ENCODE measurements around the gene FAM210B.
"Not testable (repeated sequence)": the region's sequence is repeated elsewhere in the genome, so short reads cannot be mapped to it uniquely, and the experiment has no call there.

FAM210B gene, protein sequence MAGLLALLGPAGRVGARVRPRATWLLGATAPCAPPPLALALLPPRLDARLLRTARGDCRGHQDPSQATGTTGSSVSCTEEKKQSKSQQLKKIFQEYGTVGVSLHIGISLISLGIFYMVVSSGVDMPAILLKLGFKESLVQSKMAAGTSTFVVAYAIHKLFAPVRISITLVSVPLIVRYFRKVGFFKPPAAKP

DNA sequence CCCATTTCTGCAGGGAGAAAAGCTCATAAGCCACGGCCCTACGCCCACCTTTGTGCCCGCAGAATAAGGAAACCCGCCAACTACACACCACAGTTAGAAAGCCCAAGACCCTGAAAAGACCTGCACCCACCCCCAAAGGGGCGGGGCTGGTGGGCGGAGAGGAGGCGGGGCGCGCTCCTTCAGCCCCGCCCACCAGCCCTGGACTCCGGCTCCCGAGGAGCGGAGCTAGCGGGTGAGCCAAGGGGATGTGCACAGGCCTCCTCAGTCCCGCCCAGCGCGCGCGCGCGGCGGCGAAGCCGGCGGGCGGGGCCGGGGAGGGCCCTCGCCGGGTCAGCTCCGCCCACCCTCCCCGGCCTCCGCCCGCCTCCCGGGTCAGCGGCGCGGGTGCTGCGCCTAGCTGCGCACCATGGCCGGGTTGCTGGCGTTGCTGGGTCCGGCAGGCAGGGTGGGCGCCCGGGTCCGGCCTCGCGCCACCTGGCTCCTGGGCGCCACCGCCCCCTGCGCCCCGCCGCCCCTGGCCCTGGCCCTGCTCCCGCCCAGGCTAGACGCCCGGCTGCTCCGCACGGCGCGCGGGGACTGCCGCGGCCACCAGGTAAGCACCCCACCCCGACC is at the start of gene FAM210B:
Gene FAM210B (plus strand): TSS at position 375 of the 612 bp plus-strand sequence. CDS start 32 bp downstream, at position 407.
- peak; percentile 96 for DNase-seq

DNA sequence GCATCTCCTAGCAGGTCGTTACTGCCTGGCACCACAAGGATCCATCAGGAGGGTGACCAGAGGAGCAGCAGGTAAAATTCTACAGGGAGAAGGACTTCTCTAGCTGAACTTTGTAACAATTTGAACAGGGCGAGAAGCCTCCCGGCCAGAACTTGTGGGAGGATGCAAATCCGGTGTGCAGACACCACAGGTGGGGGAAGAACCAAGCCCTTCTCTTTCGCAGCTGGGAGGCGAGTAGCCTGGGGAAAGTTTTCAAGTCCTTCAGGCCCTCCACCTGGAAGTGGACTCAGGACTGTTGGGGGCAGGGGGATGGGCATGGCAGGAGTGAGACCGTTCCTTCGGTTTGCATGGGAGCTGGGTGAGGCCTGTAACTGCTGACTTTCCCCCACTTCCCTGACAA is 42.7 kb upstream of the FAM210B start:
- DNase-seq = no peak

DNA sequence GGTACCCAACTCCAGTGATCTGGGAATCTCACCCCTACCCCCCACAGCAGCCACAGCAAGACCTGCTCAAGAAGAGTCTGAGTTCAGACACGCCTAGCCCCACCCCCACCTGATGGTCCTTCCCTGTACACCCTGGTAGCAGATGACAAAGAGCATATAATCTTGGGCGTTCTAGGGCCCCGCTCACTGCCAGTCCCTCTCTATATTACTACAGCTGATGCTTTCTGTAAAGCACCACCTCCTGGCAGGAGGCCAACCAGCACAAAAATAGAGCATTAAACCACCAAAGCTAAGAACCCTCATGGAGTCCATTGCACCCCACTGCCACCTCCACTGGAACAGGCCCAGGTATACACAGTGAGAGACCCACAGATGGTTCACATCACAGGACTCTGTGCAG is 42.3 kb upstream of the FAM210B start:
- no peak for DNase-seq

DNA sequence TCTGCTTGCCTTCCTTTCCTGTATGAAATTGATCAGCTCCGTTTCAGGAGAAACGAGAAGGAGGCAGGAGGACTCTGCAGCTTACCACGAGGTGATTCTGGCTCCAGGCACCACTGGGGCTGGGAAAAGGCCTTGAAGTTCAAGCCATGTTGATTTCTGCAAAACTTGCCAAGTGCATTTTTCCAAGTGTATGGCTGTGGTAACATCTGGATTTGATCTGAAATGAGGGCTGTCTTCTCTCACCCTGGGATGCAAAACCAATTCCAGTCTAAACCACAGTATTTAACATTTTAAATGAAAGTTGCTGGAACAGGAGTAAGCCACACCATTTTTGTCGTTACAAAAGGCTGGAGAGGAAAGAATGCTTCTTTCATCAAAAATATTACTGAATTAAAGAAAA is 36.1 kb upstream of the FAM210B start:
- DNase-seq = no peak

DNA sequence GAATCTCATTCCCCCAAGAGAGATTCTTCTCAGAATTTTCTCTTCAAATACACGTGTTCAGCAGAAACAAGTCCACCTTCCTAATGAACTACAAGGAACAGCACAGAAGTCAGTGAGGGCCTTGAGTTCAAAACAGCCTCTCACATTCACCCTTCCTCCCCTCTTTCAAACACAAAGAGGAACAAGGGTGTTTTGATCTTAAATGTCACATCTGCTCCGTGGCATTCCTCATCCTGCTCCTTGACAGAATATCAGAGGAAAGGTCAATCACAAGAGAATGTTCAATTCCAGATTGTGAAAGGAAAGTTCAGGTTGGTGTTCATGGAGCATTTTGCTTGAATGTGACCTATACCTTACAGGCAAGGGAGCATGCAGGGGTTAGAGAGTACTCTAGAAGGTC is 35.6 kb upstream of the FAM210B start:
- DNase-seq = no peak

DNA sequence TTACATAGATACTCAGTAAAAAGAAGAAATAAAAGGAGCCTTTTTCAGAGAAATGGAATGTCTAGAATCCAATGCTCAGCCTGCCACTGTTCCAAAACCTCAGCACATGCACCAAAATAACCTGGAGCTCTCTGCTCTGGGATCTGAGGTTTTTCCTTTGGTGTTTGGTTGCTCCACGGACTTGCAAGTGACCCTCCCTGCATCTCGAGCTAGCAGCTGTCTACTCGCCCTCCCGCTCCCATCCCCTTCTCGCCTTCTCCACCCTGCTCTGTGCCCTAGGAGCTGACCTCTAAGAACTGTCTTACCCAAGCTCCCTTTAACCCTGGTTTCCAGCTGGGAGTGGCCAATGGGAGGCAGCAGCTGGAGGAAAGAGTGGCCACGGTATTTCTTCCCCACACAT is 35.1 kb upstream of the FAM210B start:
- DNase-seq = no peak

DNA sequence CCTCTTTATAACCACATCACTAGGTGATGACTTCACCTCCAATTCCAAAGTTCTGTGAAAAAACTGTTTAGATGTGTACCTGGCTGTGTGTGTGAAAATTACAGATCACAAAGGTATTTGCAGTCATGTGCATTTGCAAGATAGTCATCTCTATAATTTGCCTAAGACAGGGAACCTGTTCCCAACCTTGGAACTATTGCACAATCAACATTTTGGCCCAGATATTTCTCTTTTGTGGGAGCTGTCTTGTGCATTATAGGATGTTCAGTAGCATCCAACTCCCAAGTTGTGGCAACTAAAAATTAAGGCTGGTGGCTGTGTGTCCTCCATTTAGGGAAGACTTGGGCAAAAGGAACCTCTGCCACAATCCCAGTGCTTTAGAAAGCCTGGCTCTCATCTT is 34.0 kb upstream of the FAM210B start:
- DNase-seq = no peak

DNA sequence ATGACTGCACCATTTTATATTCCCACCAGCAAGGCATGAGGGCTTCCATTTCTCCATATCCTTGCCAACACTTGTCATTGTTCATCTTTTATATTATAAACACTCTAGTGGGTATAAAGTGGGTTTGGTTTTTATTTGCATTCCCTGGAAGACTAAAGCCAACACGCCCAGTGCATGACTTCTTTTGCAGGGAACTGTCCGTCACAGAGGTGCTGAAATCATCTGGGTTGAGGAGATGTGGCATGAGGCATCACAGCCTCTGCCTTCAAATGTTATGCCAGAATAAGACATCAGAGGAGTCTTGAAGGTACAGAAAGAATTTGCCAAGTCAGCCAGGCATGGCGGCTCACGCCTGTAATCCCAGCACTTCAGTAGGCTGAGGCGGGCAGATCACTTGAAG is 29.9 kb upstream of the FAM210B start:
- DNase-seq = peak; percentile 65

DNA sequence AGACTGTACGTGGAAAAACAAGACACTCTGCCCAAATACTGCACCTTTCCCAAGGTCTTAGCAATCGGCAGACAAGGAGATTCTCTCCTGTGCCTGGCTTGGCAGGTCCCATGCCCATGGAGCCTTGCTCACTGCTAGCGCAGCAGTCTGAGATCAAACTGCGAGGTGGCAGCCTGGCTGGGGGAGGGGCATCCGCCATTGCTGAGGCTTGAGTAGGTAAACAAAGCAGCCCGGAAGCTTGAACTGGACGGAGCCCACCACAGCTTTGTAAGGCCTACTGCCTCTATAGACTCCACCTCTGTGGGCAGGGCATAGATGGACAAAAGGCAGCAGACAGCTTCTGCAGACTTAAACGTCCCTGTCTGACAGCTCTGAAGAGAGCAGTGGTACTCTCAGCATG is 22.1 kb upstream of the FAM210B start:
- not testable (repeated sequence) for DNase-seq

DNA sequence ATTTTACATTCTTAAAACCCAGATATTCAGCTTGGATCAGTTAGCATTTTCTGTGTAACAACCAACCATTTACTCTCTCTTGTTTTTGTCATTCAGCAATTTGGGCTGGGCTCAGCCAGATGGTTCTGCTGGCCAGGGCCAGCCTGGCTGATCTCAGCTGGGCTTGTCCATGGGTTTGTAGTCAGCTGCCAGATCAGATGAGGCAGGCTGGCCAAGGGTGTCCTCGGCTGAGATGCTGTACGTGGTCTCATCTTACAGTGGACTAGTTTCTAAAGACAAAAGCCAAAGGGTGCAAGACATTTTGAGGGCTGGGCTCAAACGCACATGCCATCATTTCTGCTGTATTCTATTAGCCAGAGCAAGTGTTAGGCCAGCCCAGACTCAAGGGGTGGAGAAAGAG is 16.0 kb upstream of the FAM210B start:
- DNase-seq = no peak

DNA sequence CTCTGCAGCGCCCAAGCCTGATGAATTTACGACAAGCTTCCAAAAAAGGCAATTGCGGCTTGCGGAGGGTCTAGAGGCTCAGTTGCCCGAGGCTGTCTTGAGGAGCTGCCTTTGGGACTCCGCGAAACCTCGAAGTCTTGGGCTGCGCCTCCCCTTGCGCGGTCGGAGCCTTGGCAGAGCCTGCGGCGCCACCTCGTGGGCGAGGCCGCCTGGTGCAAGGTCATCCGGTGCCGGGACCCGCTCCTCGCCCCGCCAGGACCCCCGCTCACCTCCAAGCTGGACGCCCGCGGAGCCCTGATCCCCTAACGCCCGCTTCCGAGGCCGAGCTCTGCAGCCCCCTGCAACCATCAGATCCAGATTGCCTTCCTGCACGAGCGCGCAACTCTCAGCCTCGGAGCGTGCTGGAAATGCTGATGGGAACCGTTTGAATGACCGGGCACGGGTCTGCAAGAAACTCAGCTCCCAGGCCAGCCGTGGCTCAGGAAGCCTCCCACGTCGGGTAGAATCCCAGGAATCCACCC is 14.9 kb upstream of the FAM210B start:
- DNase-seq = peak; percentile 86

DNA sequence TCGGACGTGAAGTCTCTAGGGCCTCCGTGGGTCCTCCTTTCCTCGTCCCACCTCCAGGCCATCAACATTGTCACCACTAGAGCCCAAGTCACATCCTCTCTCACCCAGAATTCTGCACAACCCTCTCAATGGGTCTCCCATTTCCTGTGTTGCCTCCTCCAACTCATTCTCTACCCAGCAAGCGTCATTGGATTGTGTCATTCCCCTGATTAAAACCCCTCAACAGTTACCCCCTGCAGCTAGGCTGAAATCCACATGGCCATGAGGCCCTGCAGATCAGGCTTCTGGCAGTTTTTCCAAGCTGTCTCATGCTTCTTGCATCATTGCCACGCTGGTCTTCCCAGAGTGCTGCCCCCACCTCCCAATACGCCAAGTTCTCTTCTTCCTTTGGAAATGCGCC is 12.9 kb upstream of the FAM210B start:
- peak; percentile 29 for DNase-seq

DNA sequence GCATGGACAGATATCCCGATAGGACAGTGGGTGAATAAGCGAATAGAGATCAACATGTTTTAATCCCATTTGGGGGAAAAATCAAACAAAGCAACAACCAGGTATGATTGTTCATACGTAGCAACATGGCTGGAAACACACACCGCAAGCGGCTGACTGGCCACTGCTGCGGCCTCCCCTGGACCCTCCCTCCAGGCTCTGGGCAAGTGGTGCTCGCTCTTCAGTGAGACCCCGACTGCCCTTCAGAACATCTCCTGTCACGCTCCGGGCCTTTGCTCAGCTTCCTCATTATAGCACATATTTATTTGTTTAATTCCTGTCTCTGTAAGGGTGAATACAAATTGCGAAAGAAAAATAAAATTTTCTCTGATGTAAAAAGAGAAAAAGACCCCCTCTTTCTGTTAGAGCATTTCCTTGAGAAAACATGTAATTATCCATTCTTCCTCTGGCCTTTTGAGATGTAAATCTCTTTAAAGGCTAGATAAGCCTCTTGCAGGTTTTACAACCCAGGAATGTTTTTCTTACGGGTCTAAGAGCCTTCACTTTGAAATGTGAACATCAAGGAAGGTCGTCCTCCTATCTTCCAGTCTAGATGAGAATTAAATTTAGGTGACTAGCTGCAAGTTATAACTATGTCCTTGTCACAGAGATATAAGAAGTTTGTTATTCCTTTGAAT is 11.0 kb upstream of the FAM210B start:
- DNase-seq = peak; percentile 69

DNA sequence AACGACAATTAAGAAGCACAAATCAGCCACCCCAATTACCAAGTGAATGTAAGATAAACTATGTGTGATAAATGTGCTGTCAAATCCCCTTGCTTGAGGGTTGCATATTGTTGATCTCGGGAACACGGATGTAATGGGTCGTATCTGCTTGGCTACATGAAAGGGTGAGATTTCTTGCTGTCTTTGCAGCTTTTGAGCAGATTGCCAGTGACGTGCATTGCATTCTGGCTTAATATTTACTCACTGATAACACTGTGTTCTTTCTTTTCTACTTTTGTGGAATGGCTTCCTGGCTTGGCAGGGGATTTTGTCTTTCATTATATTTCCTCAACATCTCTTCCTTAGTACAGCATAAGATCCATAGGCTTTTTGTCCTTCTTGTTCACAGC is 10.5 kb upstream of the FAM210B start:
- DNase-seq = no peak

DNA sequence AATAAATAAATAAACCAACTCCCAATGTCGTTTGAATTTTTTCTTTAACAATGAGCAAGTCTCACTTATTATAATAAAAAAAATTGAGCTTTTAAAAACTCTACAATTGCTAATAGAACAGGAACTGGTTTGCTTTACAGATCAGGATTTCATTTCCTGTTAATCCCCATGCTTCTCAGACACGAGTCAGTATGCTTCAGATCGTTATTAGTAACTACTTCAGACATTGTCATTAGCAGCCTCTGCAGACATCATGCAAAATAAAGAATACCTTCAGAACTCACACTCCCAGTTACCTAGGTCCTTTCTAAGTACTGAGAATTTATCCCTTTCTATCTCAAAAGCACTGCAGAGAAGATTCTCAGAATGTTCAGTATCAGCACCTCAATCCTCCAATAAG is 10.0 kb upstream of the FAM210B start:
- no peak for DNase-seq

DNA sequence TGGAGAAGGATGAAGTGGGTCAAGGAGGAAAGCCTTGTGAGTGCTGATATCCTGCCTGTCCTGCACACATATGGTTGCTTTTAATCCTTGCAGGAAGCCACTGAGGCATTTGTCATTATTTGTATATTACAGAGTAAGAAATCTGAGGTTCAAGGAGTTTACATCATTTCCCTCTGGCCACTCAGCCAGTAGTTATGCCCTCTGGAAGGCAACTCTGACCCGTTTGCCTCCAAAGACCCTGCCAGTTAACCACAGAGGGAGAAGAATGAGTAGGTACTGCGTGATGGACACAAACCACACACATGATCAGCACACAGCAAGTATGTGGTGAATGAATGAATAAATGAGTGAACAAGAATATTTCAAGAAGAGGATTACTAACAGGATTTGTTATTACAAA is 7.9 kb upstream of the FAM210B start:
- DNase-seq = no peak

DNA sequence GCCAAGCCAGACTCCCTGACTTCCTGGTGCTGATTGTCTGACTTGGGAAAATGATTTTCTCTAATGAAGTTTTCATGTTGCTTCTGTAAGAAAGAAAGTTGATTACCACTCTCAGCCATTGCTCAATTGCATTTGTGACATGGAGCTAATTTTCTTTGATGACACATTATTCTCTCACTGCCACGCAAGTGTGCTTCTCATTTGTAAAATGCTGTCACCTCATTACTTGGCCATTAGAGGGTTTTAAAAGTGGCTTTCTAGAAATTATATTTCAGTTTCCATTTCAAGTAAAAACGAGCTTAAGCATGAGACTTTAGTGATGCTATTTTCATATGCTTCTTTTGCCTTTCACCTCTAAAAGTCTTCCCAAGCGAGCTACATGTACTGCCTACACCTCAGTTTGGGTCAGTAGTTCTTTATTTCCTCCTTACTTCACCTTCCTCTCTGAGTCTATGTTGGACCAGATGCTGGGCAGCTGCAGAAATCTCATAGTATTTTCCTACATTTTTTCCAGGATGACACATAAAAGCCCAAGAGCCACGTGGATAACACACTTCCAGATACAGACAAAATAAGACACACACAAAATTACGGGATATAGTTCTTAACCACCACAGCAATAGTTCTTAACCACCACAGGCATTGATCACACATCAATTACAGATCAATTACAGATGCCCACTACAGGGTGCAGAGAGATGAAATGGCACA is 6.3 kb upstream of the FAM210B start:
- DNase-seq = no peak

DNA sequence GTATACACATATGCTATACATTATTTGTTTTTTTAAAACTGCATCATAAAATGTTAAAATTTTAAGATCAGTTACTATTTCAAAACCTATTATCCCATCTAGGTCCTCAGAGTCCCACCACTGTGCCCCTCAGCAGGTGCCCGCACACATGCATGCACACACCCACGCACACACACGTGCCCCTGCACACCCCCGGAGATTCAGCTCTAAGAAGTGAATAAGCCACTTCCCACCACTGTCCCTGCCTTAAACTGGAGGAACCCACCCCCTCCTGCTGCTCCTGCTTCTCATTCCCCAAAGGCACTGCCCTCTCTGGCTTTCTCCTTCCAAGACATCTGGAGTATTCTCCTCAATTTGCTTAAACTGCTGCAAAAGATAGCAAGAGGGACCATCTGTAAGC is 5.4 kb upstream of the FAM210B start:
- DNase-seq = no peak

DNA sequence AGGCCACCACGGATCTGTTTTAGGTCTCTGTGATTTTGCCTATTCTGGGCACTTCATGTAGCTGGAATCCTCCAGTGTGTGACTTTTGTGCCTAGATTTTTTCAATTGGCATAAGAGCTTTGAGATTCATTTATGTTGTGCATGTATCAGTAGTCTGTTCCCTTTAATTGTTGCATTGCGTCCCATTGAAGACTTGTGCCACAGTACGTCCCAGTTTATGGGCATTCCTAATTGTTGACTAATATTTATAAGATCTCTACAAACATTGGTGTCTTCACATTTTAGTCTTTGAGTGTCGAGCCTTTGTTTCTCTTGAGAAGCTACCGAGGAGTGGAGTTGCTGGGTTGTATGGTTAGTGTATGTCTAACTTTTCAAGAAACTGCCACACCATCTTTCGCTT is 704 bp upstream of the FAM210B start:
- no peak for DNase-seq

DNA sequence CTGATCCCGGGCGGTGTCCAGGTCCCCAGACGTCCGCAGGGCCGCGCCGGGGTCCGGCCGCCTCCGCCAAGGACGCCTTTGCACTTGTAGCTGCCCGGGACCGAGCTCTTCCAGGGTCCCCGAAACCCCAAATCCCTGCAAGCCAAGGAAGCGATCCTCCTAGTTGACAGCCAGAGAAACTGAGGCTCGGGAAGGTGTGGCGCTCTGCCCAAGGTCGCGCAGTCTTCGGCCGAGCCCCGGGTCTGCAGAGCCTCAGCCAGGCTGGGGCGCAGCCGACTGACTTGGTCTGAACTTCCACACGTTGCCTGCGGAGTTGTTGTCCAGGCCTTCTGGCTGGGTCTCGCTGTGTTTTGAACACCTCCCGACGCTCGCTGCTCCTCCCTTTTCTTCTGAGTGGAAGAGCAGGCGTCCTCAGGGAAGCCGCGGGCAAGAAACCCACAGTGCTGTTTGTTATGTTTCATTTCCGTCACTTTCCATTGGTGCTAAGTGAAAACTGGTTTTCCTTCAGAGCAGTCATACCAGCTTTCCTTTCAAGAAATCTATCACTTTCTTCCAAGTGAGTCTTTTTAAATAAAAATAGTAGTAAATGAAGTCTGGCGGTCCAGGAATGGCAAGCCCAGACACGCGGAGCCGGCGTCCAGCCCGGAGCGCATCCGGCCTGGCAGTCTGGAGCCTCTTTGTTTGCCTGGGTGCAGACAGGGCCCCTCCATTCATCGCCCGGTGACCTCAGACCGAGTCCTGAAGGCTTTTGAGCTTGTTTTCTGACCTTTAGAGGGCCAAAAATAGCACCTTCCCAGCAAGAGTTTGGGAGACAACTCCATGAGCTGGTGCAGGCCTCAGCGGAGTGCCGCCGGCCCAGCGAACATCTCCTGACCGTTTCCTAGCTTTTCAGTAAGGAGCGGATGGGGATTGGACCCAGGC is 698 bp downstream of the FAM210B start:
- peak; percentile 83 for DNase-seq

DNA sequence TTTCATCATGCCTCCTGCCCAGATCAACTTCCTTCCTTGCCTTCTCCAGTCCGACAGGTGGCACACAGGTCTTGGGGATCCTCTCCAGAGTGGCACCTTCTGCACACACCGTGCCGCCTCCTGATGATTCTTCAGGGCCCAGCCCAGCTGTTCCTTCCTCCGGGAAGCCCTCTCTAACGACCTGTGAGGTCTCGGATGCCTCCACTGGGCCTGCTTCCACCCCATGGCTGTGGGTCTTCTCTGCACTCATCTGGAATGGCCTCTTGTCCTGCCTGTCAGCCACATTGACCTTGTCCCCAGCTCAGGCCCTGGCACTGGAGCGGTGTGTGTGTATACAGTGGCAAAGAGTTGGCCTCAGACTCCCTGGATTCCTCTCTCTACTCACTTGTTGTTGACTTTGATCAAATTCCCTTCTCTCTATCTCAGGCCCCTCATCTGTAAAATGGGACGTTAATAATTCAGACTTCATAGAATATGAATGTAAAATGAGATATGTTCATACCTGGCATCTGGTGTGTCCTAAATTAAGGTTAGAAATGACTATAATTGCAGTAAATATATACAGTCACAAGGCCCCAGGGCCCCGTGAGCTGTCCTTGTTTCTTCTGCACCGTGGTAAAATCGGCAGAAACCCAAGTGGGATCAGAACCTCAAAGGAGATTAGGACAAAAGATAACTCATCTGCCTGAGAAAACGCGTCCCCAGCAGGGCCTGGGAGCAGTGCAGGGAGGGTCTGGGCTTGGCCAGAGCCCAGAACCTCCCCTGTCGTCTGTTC is 1.5 kb downstream of the FAM210B start:
- no peak for DNase-seq

DNA sequence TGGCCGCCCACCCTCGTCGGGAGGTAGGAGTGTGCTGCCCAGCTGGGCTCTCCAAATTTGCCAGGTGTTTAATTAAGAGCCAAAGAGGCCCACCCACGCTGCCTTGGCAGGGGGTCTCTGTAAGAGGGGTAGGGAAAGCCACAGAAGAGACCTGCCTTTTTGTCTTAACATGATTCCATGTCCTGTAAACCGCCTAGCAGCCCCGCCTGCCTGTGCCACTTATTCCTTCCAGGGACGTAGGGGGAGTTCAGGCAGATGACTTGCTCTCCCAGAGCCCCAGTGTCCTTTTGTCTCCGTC is 2.1 kb downstream of the FAM210B start:
- peak; percentile 50 for DNase-seq

Measured in islet precursor cell (in vitro differentiated cells).